GM21786 (cell line): ENCODE results near the gene FAM222B.

Experiments
- ATAC-seq: cut with Tn5 transposase; IDR thresholded peaks from one replicate; pipeline ENCODE4 v1.9.1; 2021; ENCODE audit not compliant: unreplicated experiment

The FAM222B gene

GRCh38 chr17:28774206-28774605, 68.4 kb downstream of the FAM222B start:
- no peak for ATAC-seq

GRCh38 chr17:28773736-28774135, 68.9 kb downstream of the FAM222B start:
- ATAC-seq: no peak

GRCh38 chr17:28765038-28765437, 77.6 kb downstream of the FAM222B start:
- ATAC-seq: no peak

- peak; percentile 37 for ATAC-seq
These were observed 78.8 kb downstream of the FAM222B start for GRCh38 chr17:28763804-28764266.

- peak; percentile 42 for ATAC-seq
These were observed 79.3 kb downstream of the FAM222B start for GRCh38 chr17:28763137-28763799.

- ATAC-seq: no peak
These were observed 81.7 kb downstream of the FAM222B start for GRCh38 chr17:28760601-28761562.

GRCh38 chr17:28759256-28759865, 83.2 kb downstream of the FAM222B start:
- no peak for ATAC-seq

GRCh38 chr17:28758411-28759121, 84.0 kb downstream of the FAM222B start:
- ATAC-seq: no peak

- ATAC-seq: no peak
These were observed 86.4 kb downstream of the FAM222B start for GRCh38 chr17:28756049-28756804.

GRCh38 chr17:28755486-28755885, 87.1 kb downstream of the FAM222B start:
- ATAC-seq: no peak

GRCh38 chr17:28751600-28752366, 90.8 kb downstream of the FAM222B start:
- ATAC-seq: no peak

GRCh38 chr17:28750178-28751047, 92.2 kb downstream of the FAM222B start:
- ATAC-seq: peak; percentile 78

GRCh38 chr17:28749516-28750177, 92.9 kb downstream of the FAM222B start:
- no peak for ATAC-seq

GRCh38 chr17:28748852-28749515, 93.6 kb downstream of the FAM222B start:
- ATAC-seq: no peak

GRCh38 chr17:28747801-28748750, 94.5 kb downstream of the FAM222B start:
- ATAC-seq: no peak

- no peak for ATAC-seq
These were observed 95.4 kb downstream of the FAM222B start for GRCh38 chr17:28747051-28747691.
